Measurements from ENCODE around the gene ATP11B.

ATP11B gene

GRCh38 chr3:182910936-182911781, 117.9 kb downstream of the ATP11B start:
- DNase-seq (ENCODE audit: low read depth): no peak

- no peak for DNase-seq (ENCODE audit: low read depth)
Observed at GRCh38 chr3:182911782-182912111, 118.4 kb downstream of the ATP11B start.

DNA sequence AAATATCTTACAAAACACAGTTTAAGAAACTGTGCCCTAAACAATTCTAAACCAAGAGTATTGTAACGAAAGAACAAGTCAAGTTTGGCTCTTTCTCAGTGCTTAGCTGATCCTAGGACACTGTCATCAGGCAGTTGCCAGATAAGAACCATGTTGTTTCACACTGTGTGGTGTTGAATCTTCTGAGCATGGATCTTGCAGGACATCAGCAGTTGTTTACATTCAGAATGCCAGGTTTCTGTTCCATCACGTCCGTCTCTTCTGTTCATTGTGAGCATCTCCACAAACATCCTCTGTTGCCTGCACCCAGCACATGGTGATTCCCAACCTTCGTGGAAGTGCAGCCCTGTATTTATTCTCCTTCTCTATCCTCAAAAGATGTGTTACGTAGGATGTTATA, 119.2 kb downstream of the ATP11B start:
- DNase-seq (ENCODE audit: low read depth): no peak

GRCh38 chr3:182913889-182914288, 120.6 kb downstream of the ATP11B start:
- DNase-seq (ENCODE audit: low read depth): no peak

DNA sequence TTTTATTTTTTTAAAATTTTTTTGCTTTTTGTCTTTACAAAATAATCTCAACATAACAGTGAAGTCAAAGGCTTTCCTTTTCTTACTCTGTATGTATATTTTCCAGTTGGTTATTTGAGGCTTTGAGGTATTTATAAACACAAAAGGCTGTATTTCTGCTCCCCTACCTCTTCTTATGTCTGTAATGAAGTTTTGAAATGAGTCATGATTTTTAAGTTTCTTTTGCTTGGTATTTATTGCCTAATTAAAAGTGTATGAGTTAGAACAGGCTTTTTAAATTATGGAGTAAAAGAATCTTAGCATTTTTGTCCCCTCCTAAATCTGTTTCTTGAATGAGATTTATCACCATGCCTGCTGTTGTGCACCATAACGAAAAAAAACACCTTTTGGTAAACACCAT, 121.0 kb downstream of the ATP11B start:
- DNase-seq (ENCODE audit: low read depth): no peak

DNA sequence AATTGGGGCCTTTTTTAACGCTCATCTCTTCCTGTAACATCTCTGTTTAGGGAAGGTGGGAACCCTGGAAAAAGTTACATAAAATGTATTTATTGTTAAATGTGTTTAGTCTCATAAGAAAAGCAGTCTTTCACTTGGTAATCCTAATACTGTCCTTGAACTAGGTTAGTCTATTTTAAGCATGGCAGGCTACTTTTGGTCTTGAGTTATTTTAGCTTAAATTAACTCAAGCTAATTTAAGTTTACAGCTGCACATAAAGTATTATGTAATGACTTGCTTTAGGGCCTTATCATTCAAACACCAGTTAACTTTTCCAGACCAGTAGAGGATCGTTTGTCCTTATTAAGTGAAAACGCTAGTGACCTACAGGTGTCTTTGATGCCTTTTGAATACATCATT, 123.8 kb downstream of the ATP11B start:
- DNase-seq (ENCODE audit: low read depth): no peak

DNA sequence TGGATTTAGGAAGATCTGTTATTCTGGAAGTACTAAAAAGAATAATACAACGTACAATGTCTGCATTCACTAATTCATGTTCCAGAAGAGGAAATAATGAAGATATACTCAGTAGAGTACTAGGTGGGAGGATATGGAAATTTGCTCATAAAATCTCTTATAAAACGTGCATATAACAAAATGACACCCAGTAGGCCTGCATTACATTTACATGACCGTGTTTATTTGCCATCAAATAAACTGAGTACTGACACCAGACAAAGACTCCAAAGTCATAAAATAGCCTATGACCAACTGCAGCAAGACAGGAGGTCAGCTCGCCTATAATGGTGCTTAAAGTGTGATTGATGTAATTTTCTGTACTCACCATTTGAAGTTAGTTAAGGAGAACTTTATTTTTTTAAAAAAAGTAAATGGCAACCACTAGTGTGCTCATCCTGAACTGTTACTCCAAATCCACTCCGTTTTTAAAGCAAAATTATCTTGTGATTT, 126.6 kb downstream of the ATP11B start:
- no peak for DNase-seq (ENCODE audit: low read depth)

GRCh38 chr3:182920515-182921084, 127.3 kb downstream of the ATP11B start:
- DNase-seq (ENCODE audit: low read depth): no peak

DNA sequence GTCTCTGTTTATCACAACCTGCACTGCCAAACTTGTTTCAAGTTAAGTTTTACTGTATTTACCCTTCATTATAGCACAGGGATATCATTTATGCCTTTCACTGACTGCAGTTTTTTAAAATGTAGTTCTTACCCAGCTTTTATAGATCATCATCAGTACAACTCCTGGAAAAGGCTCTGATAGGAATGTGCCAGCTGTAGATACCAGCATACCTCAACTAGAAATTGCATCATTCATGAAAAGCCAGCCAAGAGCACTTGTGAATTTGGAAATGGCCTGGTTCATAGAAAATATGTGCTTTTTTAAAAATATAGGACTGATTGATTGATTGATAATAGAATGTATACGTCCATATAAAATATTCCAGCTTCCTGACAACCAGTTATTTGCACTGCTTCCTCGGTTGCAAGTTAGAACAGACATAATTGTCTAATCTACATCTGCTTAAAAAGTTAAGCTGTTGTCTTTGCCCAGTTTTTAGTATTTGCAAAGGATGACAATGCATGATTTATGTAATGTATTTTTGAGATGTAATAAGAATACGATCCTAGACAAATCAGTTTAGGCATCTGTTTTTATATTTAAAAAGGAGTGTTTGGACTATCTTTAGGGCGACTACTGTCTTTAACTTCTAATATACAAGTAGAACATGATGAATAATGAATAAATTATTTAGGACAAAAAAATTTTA, 128.5 kb downstream of the ATP11B start:
- no peak for DNase-seq (ENCODE audit: low read depth)

DNA sequence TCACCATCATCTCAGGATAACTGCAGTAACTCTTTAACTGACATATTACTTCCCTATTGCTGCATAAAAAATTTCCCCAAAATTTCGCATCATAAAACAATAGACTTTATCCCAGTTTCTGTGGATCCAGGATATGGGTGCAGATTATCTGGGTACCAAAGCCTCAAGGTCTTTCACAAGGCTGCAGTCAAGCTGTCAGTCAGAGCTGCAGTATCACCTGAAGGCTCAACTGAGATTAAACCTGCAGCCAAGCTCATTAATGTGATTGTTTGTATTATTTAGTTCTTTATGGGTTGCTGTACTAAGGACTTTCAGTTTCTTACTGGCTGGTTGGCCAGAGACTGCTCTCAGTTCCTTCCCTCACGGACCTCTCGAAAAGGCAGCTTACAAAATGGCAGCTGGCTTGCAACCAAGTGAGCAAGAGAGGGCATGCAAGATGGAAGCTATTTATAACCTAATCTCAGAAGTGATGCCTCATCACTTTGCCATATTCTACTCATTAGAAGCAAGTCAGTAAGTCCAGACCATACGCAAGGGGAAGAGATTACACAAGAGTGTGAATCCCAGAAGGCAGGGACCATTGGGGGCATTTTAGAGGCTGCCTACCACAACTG, 132.1 kb downstream of the ATP11B start:
- DNase-seq (ENCODE audit: low read depth): no peak

DNA sequence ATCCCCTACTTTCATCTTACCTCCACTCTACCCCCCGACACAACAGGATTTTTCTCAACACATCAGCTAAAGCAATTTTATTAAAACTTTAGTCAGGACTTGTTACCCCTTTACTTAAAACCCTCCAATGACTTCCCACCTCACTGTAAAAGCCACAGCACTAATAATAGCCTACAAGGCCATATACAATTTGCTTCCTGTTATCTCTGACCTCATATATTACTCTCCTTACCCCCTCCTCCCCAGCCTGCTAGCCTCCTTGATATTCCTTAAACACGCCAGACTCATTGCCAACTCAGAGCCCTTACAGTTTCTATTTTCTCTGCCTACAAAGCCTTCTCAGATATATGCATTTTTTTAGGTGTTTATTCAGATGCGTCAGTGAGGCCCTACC, 132.6 kb downstream of the ATP11B start:
- no peak for DNase-seq (ENCODE audit: low read depth)

DNA sequence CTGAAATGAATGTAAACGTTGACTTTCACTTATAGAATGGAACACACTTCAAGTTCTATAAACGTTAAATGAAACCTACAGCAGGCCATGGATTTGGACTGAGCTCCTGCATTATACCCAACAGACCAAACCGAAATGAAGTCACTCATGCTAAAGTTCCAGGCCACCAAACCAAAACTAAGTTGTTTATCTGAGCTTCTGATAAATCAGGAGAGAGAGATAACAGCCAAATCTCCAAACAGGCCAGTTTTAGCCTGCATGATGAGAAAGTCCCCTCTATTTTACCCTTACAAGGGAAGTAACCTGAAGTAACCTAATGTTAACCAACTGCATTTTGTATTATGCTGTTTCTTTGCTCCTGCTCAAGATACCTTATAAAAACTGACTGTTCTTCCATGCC, 142.5 kb downstream of the ATP11B start:
- no peak for DNase-seq (ENCODE audit: low read depth)

- DNase-seq (ENCODE audit: low read depth): no peak
Observed at GRCh38 chr3:182936239-182936917, 143.1 kb downstream of the ATP11B start.

DNA sequence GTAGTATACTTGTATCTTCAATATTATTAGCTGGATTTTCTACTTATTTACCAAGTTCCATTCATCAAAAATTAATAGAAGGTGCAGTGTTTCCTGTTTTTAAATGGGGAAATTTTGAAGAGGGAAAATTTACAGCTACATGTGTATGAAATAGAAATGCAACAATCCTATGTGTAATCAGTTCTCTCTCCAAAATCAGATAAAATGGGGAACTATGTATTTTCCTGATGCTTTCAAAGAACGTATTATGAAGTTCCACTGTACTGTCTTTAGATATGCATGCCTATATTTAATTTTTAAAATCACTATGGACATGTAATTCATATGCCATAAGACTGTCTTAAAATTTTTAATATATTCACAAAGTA, 143.6 kb downstream of the ATP11B start:
- no peak for DNase-seq (ENCODE audit: low read depth)

DNA sequence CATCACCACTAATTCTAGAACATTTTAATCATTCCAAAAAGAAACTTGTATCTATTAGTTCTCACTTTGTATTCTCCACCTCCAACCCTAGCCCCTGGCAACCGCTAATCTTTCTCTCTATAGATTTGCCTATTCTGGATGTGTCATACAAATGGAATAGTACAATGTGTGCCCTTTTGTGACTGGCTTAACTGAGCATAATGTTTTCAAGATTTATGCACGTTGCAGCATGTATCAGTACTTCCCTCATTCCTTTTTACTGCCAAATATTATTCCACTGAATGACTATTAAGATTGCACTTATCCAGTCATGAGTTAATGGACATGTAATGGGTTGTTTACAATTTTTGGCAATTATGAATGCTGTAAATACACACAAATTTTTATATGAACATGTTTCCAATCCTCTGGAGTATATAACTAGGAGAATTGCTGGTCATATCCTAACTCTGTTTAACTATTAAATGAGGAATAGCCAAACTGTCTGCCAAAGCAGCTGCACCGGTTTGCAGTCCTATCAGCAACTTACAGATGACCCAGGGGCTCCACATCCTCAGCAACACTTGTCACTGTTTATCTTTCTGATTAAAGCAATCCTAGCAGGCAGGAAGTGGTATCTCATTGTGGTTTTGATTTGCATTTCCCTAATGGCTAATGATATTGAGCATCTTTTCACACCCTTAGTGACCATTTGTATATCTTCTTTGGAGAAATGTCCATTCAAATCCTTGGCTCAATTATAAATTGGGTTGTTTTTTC, 144.2 kb downstream of the ATP11B start:
- DNase-seq (ENCODE audit: low read depth): no peak

GRCh38 chr3:182940266-182940808, 147.0 kb downstream of the ATP11B start:
- DNase-seq (ENCODE audit: low read depth): no peak

- DNase-seq (ENCODE audit: low read depth): no peak
Observed at GRCh38 chr3:182941719-182942118, 148.4 kb downstream of the ATP11B start.

DNA sequence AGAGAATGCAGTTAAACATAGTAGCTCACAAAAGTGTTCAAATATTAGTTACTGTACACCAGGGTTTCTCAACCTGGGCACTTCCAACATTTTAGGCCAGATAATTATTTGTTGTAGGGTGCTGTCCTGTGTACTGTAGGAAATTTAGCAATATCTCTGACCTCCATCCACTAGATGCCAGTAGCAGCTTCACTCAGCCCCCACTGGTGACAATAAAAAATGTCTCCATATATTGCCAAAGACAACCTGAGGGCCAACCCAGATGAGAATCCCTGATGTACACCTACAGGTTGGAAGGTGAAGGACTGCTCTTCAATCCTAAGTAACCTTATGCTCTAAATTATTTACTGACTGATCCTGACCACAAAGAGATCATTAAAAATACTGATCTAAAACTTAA, 154.6 kb downstream of the ATP11B start:
- no peak for DNase-seq (ENCODE audit: low read depth)

DNA sequence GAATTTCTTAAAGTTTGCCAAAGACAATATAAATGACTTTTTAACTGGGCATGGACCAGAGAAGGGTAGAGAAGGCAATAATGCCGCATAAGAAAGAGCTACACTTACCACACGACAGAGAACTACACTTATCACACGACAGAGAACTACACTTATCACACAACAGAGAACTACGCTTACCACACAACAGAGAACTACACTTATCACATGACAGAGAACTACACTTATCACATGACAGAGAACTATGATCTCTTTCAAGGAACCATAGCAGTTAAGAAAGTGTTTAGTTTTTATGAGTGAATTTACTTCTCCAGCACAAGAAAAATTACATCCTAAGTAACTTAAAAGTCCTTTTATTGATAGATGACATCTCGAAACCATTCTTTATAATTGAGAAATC, 155.0 kb downstream of the ATP11B start:
- no peak for DNase-seq (ENCODE audit: low read depth)

- no peak for DNase-seq (ENCODE audit: low read depth)
Observed at GRCh38 chr3:182949688-182950087, 156.4 kb downstream of the ATP11B start.

DNA sequence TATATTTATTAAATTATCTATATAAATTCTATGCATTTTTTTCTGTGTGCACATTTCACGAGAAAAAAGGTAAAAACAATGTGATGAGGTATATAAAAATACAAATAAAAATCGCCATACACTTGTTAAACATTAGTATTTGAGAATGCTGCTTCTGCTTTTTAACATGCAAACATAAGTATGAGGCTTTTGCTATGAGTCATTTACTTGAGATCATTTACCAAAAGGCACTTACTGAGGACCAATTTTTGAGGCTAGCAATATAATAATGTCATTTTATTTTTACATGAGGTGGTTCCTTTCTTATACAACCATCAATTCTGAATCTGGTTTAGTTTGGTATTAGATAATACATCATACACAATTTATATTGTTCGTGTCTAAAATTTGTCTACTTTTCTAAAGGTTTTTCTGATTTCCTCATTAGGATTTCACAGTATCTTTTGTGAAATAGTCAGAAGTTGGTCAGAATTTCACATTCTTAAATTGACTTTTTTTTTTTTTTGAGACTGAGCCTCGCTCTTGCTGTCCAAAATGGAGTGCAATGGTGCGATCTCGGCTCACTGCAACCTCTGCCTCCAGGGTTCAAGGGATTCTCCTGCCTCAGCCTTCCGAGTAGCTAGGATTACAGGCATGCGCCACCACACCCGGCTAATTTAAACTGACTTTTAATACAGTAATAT, 161.4 kb downstream of the ATP11B start:
- no peak for DNase-seq (ENCODE audit: low read depth)
